ENCODE data around the gene TRHDE.

GRCh38 chr12:72448805-72449204 is 176.6 kb downstream of the TRHDE start:
- no peak for TF ChIP-seq CTCF (conservative IDR thresholded peaks at IDR 0.05 in 1 of 2, IDR thresholded peaks at IDR 0.05 in 1 of 2; ENCODE audit: low read depth in 1 of 2, low read length in 2 of 2)
- no peak for TF ChIP-seq EZH2 (IDR thresholded peaks at IDR 0.05; ENCODE audit: low read length, missing control alignments)

Data from fibroblast of lung (primary cell).